Measurements from ENCODE around the gene LMCD1.

DNA sequence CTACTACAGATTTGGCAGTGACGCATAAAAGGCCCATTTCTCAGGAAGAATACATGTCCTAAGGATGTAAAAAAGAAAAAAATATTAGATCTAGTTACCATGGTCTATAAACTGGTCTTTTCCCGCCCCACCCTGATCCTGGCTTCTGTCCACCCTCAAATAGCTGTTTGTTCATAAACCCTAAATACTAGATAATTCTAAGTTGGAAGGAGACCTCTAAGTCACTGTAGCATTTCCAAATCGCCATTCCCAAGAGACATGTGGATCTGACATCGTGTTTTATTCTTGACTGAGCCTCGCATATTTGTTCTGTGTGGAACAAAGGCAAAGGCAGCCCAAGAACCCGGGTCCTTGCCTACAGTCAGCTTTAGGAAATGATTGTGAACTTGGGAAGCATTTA lies 49.0 kb downstream of the LMCD1 start:
- TF ChIP-seq, protein P1, sequence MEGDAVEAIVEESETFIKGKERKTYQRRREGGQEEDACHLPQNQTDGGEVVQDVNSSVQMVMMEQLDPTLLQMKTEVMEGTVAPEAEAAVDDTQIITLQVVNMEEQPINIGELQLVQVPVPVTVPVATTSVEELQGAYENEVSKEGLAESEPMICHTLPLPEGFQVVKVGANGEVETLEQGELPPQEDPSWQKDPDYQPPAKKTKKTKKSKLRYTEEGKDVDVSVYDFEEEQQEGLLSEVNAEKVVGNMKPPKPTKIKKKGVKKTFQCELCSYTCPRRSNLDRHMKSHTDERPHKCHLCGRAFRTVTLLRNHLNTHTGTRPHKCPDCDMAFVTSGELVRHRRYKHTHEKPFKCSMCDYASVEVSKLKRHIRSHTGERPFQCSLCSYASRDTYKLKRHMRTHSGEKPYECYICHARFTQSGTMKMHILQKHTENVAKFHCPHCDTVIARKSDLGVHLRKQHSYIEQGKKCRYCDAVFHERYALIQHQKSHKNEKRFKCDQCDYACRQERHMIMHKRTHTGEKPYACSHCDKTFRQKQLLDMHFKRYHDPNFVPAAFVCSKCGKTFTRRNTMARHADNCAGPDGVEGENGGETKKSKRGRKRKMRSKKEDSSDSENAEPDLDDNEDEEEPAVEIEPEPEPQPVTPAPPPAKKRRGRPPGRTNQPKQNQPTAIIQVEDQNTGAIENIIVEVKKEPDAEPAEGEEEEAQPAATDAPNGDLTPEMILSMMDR (IDR thresholded peaks at IDR 0.05; ENCODE audit: low read length), result no peak
- no peak for TF ChIP-seq EZH2 (IDR thresholded peaks at IDR 0.05; ENCODE audit: borderline replicate concordance, low read length)
